Mammary epithelial cell (primary cell): ENCODE measurements around the gene HDAC4.

Experiments used
- CTCF ChIP-seq, 2 donors: IDR thresholded peaks in 1 of 2; conservative IDR thresholded peaks in 1 of 2; 2 replicates each; pipeline ENCODE4 v1.5.1; 2011 to 2012; ENCODE audit warnings: inconsistent platforms in 2 of 2, low read length in 2 of 2, mild to moderate bottlenecking in 2 of 2, control low read depth in 1 of 2, low read depth in 1 of 2; ENCODE audit not compliant: insufficient read depth in 1 of 2; ENCODE audit errors: extremely low read depth in 1 of 2
- EZH2 ChIP-seq: IDR thresholded peaks from 2 replicates; pipeline ENCODE4 v1.6.1; 2012; ENCODE audit warnings: low read length, inconsistent platforms, borderline replicate concordance

- TF ChIP-seq CTCF (conservative IDR thresholded peaks at IDR 0.05 in 1 of 2, IDR thresholded peaks at IDR 0.05 in 1 of 2; ENCODE audit: extremely low read depth in 1 of 2, insufficient read depth in 1 of 2, low read depth in 1 of 2, low read length in 2 of 2): peak in 1 of 2 donors; percentile 12
- no peak for TF ChIP-seq EZH2
Observed at GRCh38 chr2:239361311-239361642, 39.5 kb downstream of the HDAC4 start.
